Activated T-cell treated with anti-CD3 and anti-CD28 coated beads for 4 hours (primary cell): ENCODE measurements around the gene THY1.
A peak's percentile ranks its signal among the peaks of the same experiment; 100 is the strongest.

Source experiments
- DNase-seq: peaks from one replicate; pipeline ENCODE4 v3.0.0-alpha.2; 2020

The THY1 gene

DNA sequence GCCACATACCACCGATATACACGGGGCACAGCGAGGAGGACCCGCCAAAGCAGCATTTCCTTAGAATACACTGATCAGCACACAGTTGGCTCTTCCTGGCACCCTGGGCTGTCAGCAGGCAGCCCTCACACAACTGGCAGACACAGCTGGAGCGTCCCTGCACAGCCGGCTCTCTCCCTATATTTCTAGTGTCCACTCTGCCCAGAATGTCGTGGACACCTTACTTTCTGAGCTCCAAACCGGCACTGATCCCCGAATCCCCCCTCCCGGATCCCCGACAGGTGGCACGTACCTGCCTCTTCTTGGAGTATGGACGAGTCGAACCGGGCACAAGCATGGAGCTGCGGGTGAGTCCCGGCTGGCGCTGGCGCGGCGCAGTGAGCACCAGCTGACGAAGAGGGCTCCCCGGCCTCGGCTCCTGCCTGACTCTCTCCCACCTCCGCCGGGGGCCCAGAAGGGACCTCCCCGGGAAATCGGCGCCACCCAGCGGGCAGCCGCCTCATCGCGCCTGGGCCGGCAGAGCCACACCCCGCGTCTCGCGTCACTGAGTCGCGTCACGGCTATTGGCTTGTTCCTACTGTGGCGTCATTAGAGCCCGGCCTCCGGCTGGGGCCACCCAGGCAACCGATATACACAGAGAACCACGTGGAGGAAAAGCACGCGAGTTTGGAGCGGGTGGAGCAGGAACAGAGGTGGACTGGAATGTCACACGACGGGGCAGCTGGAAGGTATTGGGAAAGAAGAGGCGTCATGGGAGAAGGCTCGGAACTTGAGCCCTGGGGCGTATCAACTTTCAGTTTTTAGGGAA is 41.6 kb downstream of the THY1 start, which contains the start of gene USP2:
Gene USP2, minus strand, starts transcription at position 510 of the 808 bp plus-strand sequence. CDS start 8,210 bp downstream, outside the sequence.
- peak; percentile 98 for DNase-seq

DNA sequence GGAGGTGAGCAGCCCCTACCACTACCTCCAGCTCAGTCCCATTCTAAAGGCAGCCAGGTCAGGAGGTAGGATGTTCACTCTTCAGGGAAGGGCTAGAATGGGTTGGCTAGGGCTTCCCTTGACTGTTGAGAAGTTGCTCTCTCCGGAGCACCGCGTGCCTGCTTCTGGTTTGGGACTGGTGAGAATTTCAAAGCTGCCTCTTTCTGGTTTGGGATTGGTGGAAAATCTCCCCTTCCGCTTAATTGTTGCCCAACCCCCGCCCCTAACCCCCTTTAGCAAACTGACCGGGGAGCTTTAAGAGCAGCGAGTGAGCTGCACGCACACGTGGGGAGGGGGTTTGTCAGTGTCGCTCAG is 42.2 kb downstream of the THY1 start:
- DNase-seq: no peak

- DNase-seq: no peak
These were observed 42.7 kb downstream of the THY1 start for GRCh38 chr11:119380160-119380826.

GRCh38 chr11:119378851-119379465 is 44.0 kb downstream of the THY1 start:
- DNase-seq: no peak

DNA sequence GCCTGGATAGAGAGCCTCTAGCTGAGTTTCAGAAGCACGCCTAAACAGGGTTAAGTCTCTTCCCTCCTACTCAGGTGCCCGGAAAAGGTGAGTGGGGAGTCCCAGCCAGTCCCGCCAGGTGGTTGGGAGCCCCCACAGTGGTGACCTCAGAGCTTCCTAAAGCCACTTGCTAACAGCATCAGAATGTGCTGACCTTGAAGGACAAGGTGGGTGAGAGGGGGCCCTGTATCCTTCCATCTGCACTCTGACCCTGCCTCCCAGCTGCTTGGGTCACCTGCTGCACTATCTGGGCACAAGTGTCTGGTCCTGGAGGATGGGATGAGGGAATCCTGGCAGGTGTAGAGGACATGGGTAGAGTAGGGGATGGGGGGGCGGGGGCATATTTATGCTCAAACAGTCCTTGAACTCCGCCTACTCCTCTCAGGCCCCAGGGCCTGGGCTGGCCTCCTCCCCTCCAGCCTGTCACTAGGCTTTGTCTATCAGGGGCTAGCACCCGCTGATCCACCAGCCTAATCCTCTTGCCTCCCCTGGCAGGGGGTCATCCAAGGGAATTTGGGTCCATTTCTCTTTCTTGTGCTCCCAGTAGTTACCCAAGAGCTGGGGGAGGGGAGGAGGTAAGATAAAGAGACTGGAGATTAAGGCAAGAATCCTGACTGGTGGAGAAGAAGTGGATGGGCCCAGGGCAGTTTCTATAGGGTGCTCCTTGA is 44.9 kb downstream of the THY1 start:
- no peak for DNase-seq

DNA sequence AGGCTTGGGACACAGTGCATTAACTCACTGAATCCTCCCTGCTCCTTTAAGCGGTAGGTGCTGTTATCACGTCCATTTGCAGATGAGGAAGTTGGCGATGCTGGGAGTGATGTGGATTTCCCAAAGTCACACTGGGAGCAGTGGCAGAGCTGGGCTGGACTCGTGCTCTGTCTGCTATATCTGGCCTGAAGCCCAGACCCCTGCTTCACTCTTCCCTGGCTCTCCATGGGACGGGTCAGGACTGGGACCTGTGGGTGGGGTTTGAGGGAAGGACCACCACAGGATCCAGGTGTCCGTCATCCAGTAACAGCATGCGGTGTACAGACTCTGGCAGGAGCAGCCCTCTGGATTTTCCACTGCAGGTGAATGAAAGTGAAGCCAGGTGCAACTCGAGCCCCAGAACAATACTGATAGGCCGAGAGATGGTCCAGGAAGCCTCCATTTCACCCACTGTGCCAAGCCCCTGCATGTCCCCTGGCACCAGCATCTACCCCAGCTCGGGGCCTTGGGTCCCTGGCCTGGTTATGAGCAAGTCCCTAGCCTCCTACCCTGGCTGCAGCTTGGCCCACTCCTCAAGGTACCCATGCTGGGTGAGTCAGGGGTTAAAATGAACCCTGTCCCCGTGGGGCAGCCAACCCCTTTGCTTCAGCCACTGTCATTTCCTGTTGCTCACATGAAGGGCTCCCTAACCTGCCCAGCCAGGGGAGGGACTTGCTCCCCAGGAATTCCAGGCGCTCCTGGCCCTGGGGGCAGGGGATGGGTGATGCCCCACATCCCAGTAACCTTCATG is 45.7 kb downstream of the THY1 start:
- DNase-seq: no peak

- no peak for DNase-seq
These were observed 46.6 kb downstream of the THY1 start for GRCh38 chr11:119376197-119376847.

DNA sequence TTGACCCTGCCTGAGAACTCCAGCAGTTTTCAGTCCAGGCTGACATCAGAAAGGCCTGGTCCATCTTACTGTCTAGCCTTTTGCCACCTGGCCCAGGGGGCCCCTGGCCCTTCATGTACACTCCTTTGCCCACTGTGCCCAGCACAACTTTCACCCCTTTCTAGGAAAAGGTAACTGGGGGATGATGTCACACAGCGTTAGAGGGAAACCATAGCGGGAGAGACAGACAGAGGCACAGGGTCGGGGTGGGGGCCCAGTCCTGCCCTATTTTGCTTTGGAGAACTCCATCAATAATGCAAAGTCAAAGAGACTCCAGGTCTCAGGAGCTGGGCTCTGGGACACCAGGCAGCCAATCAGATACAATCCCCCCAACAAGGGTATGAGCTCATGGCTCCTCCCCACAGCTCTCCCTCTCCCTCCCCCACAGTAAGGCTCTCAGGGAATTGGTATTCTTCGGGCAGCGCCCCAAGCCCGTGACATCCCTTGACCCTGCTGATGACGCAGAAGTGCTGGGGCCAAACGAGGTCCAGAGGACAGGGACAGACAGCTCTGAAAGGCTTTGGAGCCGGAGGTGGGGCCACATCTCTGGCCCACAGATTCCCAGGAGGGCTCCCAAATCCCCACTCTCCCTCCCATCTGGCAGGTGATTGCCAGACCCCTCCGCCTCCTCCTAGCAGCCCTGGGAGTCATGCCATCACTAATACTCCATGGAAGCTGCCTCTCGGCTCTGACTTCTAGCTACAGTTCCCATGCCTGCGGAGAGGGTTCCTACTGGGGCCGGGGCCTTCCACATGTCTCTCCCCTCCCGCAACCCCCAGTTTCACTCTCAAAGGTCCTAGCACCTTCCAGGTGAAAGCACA is 47.4 kb downstream of the THY1 start:
- no peak for DNase-seq

- DNase-seq: no peak
These were observed 48.2 kb downstream of the THY1 start for GRCh38 chr11:119374632-119375336.

GRCh38 chr11:119373921-119374631 is 48.9 kb downstream of the THY1 start:
- peak; percentile 30 for DNase-seq

- no peak for DNase-seq
These were observed 49.7 kb downstream of the THY1 start for GRCh38 chr11:119373059-119373920.

DNA sequence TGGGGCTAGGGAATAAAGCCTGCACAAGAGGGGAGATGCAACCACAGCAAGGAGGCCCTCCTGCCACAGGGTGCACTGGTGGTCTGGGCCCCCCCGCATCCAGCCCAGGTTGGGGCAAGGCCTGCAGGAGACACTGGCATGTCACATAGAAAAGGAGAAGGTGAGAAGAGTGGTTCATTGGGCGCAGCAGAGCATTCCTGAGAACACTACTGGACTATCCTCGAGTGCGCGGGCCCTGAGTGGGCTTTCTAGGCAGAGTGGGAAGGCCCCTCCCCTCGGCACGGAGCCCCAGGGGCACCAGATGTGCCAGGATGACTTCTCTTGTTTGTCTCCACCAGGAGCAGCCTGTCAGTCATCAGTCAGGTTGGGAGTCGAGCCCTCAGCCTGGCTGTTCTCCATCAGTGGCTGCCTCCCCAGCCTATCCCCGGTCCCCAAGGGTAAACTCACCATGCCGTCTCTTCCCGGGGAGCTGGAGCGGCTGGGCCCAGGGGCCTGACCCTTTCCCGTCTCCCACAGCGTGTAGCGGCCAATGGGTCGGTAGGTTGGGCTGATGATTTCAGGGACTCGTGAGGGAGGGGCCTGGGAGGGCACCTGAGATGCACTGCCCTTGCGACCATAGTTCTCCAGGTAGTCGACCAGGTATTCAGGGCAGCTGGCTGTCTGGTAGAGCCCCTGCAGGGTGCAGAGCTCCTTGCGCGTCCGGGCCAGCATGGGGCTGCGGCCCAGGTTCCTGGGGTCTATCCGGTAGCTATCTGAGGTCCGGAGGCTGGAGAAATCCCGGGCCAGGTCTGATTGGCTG is 50.5 kb downstream of the THY1 start:
- DNase-seq: no peak

DNA sequence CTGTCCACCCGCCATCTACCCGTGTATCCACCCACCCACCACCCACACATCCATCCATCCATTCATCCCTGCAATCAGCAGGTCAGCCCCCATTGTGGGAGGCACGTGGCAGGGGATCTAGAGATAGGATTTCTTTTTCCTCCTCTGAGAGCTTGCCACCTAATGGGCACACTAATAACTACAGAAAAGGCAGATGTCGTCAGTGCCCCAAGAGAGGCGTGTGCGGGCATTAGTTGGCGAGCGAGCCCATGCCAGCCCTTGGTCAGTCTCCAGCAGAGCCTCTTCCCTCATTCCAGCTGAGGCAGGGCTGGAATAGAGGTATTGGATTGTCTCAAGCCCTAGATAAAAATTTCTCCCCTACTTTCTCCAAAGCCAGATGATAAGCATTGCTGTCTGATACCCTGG is 51.2 kb downstream of the THY1 start:
- no peak for DNase-seq

- no peak for DNase-seq
These were observed 51.8 kb downstream of the THY1 start for GRCh38 chr11:119371067-119371601.

DNA sequence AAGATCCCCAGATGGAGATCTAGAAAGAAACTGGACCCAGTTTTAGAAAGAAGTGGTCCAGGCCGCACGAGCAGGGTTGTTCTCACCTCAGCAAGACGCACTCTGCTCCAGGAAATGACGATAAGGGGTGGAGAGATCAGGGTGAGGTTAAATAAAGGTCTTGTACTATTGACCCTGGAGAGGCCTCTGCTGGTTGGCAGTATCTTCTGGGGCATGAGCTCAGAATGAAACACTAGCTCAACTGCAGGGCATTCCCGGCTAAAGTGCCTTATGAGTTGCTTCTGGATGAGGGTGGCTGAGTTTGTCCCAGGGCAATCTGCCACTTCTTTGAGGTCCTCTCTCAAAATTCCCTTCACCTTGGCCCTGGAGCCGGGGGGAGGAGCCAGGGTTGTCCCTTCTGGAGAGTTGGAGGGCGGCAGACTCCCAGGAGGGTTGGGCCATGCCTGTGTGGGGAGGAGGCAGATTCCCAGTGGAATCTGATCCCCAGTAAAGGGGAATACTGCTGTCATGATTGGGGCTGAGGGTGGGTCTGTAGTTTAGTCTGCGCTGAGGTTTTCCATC is 52.4 kb downstream of the THY1 start:
- DNase-seq: no peak

DNA sequence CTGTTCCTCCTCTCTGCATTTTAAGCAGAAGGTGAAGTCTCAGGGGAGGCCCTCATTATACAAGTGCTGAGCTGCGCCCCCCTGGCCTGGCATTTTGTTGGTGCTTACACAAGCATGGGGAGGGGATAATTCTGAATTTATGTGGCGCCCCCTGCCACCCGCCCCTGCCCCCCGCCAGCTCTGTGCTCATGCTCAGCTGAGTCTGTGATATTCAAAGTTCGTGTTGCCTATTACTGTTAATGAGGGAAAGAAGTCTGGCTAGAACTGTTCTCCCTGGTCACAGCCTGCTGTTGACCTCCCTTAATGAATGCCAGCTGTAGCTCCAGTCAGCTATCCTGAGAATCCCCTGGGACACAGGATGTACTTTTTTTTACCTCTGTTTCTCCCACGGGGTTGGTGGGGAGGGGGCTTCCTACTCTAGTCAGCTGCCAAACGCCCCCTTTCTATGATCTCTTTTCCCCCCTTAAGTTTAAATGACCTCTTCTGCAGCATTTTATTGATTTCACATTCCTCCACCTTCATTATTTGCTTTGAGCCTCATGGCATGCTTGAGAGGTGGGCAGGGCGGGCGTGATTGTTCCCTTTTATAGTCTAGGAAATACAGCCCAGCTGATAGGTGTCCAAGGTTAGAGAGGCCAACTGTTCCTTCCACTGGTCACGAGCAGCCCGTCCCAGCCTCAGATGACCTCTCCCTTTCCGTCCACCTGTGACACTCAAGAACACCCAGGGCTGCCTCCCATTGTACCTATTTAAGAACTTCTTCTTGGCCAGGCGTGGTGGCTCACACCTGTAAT is 53.6 kb downstream of the THY1 start:
- no peak for DNase-seq
